ENCODE measurements around the gene TCF12.

Gene TCF12

DNA sequence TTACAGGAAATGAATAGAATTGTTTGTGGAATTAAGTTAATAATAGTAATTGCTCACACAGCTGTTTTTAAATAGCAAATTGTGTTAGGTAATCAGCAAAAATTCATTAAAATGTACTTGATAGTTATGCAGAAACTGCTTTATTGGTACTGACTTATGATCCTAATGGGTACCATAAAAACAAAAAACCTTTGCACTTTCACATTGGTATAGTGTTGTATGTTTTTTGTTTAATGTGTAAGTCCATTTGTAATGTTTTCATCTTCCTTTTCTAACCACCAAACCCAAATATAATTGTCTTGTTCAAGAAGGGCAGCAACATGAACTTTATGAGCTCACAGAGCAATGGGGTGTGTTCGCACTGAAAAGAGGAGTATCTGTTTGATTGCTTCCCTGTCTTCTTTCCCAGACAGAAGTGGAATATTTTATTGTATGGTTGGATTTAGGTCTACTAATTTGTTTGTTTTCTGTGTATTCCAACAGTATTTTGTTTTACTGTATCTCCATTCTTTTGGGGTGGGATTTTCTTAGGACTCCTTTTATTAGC, 135.8 kb downstream of the TCF12 start:
- no peak for DNase-seq

DNA sequence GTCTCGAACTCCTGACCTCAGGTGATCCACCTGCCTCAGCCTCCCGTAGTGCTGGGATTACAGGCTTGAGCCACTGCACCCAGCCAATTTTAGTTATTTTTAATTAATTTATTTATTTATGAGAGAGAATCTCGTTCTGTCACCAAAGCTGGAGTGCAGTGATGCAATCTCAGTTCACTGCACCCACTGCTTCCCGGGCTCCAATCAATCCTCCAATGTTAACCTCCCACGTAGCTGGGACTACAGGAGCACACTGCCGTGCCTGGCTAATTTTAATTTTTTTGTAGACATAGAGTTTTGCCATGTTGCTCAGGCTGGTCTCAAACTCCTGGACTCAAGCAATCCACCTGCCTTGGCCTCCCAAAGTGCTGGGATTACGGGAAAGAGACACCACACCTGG, 137.9 kb downstream of the TCF12 start:
- no peak for DNase-seq

DNA sequence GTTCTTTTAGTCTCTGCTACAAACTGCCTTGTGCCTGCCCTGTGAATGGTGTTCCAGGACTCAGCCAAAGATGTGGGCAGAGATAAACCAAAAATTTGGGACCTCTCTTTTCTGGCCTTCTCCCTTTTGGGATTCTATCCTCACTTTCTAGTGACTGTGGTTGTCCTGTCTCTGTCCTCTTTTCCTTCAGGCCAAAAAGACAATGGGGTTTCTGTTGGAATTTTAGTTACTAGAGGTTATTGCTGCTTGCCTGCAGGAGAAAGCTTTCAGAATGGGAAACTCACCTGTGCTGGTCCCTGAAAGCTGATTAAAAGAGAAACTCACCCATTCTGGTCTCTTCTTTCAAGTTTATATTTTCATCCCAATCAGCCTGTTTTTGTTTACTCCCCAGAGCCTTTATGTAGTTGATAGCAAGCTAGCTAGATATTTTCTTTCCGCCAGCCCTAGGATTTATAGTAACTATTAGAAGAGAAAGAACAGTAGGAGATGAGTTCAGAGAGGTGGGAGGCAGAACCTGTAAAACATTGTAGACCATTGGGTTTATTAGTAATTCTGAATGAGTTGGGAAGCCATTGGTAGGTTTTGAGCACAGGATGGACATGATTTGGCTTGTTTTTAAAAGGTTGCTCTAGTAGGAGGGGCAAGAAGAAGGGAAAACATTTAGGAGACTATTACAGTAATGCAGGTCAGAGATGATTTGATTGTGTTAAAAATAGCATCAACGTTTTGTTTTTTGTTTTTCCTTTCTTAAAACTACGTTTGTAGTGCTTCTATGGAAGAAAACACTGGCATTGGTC, 138.9 kb downstream of the TCF12 start:
- no peak for DNase-seq

DNA sequence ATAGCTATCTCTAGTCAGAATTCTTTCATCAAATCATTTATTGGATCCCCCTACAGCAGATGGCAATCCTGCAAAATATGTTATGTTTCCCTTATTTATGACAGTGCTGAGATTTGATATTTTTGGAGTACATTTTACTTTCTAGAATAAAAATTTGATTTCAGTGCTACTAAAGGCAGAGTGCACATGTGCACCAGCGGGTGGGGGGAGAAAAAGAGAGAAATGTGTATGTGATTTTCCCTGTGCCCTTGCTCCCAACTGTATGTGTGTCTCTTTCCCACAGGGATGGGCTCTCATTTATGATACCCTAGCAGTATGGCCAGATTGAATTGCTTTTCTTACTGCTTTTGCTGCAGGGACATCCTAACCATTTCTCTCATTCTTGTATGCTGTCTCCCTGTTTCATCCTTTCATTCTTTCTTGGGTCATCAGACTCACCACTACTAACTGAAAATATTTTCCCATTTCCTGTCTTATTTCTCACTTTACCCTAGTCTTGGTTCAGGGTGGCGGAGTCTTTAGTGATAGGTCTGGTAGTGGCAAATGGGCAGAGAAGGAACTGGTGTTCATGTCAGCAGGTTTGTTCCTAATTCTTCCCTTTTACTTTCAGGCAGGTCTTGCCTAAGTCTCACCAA, 140.7 kb downstream of the TCF12 start:
- no peak for DNase-seq

DNA sequence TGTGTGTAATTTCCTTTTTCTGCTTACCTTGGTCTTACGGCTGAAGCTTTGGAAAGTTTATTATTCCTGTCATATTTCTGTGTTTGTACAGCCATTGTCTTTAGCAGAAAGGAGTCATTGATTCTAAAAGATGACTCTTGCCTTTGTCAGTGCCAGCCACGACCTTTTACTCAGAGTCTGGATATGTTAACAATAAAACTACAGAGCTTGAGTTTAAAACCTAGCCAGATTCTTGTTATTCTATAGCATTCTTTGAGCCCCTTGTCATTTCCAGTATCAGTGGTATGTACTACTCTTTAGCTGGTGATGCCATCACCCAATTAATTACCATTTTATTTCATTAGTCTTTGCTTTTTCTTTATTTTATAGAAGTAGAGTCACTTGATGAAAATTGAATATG, 142.4 kb downstream of the TCF12 start:
- DNase-seq = no peak

DNA sequence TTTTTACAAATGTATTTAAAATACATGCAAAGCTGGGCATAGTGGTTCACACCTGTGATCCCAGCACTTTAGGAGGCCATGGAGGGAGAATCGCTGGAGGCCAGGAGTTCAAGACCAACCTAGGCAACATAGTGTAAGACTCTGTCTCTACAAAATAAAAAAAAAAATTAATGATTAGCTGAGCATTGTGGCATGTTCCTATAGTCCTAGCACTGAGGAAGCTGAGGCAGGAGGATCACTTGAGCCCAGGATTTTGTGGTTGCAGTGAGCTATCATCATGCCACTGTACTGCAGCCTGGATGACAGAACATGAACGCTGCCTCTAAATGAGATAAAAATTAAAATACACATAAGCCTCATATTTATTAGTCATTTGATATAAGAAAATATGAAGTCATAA, 142.8 kb downstream of the TCF12 start:
- no peak for DNase-seq

DNA sequence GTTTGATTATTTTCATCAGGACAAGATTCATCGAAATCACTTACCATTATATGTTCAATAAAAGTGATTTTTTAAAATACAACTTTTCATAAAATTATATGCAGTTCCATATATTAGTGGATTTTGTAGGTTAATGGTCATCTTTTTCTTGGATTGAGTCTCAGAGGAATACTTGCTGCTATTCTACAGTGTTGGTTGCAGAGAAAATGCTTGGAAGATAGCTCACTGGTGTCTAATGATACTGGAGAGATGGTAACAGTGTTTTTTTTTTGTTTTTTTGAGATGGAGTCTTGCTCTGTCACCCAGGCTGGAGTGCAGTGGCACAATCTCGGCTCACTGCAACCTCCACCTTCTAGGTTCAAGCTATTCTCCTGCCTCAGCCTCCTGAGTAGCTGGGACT, 143.3 kb downstream of the TCF12 start:
- DNase-seq = no peak

DNA sequence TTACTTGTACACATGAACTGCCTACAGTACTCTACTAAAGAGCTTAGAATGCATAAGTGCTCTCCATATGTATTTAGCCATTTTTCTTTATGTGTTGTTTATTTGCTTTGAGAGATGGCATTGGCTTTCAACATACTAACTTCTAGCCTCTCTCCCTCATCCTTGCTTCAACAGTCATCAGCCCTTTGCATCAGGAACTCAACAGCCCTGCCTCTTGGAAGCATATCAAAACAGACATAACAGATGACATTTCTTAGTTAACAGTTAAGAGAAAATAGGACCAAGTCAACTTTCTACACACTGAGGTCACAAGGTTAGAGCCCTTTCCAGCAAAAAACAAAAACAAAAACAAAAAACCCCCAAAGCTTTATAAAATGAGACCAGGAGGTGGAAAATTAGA, 145.6 kb downstream of the TCF12 start:
- DNase-seq = no peak

DNA sequence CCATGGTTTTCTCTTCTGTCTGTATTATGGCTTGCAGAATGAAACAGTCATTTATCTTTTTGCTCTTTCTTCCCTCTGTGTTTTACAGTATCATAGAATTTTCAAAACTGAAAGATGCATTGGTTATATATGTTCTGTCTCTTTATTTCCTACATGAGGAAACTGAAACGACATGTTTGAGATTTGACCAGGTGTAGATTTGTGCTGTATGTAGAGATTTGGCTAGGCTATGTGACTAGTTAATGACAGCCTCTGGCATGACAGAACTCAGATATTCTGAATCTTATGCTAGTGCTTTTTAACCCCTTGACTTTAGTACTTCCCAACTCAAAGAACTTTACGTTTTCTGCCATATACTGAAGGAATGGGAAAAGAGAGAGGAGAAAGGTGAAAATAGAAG, 151.0 kb downstream of the TCF12 start:
- no peak for DNase-seq

DNA sequence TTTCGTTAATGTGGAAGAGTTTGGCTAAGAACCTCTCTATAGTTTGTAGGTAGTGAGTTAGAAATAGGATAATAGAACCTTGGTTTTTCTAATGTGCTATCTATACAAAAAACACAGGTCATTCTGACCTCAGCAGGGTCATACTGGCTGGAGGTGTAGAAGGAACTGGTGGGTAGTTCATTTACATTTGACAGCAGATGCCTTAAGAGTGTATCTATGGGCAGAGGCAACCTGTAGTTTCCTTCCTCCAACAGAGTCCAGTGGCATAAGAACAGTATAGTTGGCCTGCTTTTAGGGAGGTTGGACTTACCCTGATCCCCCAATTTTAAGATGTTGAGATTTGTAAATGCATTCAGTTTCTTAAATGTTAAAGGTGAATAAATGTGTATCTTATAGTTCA, 152.2 kb downstream of the TCF12 start:
- no peak for DNase-seq

DNA sequence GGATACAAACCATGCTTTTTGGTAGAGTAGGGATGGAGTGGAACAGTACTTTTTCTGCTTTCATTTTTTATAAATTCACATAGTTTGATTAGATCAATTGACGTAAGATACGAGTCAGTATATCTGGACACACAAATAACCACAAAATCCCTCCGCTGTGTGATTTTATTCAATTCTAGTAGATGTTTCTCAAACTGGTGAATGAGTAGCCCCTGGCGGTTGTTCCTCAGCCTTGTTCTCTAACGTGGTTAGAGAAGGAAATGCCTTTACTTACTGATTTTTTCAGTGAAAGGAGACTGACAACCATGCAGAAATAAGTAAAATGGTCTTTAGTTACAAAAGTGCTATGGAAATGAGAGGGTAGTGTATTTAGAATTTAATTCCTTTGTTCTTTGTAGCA, 161.0 kb downstream of the TCF12 start:
- DNase-seq = peak; percentile 46 to 59 (median 54)

DNA sequence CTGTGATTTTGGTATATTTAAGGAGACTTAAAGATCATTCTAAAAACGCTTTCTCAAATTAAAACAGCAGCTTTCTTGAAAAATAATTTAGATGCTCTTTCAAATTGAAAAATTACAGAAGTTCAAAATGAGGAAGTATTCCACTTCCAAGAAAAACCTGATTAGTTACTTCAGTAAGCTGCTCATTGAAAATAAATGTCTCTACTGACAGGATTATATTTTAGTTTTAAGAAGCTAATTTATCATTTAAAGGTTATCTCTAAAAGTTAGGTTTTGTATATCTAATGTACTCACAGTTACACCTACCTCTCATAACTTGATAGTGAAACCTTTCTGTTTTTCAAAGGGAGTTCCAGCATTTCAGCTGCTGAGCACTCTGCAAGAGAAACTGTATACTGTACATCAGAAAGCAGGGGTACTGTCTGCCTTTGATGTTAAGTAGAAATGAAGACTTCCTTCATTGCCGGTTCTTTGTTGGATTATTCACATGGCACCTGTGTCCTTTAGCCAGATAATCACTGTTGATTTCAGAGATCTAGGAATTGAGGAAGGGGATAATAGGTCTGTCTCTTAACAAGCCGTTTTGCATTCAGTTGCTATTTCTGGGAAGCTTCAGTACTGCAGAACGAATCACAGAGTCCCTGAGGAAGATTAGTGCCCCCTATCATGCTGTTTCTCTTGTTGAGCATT, 161.6 kb downstream of the TCF12 start:
- peak in 2 of 4 experiments; percentile 53 to 58 for DNase-seq

DNA sequence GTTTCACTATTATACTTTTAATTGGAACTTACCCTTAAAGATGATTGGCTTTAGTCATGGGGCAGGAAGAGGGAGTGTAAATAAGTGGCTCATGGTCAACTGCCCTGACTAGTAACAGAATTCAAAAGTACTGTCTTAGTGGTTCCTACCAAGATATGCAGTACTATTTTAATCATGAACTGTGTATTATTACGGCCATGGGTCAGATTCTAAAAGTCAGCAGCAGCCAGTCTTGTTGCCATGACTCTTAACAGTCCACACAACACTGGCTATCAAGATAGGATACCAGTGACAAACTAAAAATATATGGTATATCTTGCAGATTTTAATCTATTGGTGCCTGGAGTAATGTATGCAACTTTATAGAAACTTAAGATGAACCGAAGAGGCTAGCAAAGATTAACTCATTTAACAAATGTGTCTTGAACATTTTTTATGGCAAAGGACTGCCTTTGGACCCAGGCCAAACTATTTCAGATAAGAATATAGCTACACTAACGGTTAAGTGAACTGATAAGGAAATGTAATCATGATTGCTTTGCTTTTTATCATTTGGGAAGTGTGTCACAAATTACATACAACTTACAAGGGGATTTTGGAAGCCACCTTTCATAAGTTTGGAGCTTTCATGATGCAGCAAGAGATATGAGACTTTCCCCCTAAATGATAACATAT, 163.7 kb downstream of the TCF12 start:
- no peak for DNase-seq

DNA sequence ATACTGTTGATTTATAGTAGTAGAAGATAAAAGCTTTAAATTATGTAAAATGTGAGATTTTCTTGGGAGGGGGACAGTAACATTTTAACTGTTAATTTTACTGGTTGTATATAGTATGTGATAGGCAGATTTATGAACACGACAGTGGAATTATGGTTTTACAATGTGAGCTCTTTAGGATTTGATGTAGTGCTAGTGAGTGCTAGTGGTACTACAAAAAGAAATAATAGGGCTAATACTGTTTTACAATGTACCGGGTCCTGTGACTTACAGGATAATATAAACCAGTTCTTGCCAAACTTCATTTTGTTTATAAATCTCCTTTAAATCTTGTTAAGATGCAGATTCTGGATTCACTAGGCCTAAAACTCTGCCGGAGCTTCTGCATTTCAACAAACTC, 165.7 kb downstream of the TCF12 start:
- DNase-seq = no peak

DNA sequence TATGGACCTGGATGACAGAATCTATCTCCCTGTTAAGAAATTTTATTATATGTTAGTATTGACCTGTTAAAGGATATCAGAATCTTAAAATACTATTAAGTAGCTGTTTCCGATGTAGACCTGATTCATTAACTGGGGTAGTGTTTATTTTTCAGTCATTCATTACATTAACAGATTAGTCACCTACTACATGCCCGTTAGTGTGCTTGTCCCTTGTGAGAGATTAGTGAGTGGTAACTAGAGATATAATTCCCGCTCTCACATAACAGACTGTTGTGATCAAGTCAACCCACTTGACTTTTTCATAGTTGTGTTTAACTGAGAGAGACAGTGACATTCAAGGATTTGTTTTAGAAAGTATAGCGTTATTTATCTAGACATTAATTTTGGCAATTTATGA, 166.8 kb downstream of the TCF12 start:
- DNase-seq = no peak

DNA sequence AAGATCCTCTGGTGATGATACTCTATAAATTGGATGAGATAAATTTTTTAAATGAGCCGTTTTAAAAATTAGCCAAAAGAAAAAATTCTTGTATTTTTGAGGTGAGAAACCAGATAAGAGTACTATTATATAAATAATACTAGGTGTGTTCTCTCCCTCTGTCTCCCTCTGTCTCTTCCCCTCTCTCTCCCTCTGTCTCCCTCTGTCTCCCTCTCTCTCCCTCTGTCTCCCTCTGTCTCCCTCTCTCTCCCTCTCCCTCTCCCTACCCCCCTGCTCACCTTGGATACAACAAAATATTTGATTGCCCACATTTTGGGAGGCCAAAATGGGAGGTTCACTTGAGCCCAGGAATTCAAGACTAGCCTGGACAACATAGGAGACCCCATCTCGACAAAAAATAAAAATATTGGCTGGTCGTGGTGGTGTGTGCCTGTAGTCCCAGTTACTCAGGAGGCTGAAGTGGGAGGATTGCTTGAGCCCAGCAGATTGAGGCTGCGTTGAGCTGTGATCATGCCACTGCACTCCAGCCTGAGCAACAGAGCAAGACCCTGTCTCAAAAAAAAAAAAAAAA, 168.5 kb downstream of the TCF12 start:
- no peak for DNase-seq

DNA sequence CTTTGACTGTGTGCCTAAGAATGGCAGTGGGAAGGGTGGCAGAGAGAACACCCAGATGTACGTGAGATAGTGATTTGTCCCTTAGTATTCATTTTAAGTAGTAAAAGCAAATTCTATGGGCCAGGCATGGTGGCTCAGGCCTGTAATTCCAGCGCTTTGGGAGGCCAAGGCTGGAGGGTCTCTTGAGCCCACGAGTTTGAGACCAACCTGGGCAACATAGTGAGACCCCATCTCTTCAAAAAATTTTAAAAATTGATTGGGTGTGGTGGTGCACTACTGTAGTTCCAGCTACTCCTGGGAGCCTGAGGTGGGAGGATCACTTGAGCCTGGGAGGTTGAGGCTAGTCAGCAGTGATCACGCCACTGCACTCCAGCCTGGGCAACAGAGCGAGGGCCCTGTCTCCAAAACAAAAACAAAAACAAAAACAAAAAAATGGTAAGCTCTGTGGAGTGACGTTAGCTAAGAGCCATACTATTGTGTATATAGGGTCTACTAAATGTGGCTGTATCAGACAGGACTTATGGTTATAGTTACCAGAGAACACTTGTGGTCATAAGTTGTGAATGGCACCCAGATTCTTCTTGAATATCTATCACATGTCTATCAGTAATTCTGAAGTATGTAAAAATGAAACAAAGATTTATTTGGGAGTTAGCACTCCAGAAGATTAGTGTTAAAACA, 171.5 kb downstream of the TCF12 start:
- no peak for DNase-seq

DNA sequence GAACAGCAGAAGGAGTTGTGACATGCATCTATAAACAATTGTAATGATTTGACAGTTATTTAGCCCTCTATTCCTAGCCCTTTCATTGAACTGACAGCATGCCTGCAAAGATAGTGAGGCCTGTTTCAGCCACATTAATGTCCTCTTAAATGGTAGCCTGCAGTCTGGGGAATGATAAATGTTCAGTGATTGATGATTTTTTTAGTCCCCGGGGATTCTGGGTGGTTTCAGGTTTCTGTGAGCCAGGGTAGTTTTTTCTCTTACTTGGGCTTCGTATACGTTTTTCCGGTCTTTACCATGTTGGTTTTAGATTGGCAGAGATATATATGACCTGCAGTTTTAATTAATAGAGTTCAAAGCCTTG, 172.0 kb downstream of the TCF12 start:
- DNase-seq = no peak

DNA sequence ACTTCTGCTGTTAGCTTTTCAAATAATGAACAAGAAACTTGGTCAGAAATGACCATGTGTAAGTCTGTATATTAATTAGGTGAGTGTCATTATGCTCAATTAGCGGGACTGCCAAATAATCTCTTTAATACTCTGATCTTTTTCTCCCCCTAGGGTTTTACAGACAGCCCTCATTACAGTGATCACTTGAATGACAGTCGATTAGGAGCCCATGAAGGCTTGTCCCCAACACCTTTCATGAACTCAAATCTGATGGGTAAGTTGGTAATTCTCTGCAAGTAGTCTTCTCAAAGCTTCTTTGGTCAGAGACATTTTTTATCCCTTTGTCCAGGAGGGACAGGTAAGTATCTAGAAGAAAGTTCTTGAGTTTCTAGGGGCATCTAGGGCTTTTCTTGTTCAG, 173.2 kb downstream of the TCF12 start:
- DNase-seq = no peak

DNA sequence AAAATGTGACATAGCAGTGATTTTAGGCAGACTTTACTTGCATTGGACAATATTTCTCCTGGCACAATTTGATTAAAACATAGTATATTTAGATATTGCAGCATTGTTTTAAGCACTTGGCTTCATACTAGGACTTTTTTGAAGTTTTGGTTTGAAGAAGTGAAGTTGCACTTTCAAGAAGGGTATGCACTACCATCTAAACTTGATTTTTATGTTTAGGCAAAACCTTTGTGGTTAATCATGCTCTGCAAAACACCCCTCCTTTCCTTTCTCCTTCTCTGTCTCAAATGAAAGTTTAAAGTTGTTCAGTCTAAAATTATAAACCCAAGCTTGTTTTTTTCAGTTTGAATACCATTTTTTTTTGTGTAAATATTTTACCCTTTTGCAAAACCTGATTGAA, 173.8 kb downstream of the TCF12 start:
- no peak for DNase-seq

DNA sequence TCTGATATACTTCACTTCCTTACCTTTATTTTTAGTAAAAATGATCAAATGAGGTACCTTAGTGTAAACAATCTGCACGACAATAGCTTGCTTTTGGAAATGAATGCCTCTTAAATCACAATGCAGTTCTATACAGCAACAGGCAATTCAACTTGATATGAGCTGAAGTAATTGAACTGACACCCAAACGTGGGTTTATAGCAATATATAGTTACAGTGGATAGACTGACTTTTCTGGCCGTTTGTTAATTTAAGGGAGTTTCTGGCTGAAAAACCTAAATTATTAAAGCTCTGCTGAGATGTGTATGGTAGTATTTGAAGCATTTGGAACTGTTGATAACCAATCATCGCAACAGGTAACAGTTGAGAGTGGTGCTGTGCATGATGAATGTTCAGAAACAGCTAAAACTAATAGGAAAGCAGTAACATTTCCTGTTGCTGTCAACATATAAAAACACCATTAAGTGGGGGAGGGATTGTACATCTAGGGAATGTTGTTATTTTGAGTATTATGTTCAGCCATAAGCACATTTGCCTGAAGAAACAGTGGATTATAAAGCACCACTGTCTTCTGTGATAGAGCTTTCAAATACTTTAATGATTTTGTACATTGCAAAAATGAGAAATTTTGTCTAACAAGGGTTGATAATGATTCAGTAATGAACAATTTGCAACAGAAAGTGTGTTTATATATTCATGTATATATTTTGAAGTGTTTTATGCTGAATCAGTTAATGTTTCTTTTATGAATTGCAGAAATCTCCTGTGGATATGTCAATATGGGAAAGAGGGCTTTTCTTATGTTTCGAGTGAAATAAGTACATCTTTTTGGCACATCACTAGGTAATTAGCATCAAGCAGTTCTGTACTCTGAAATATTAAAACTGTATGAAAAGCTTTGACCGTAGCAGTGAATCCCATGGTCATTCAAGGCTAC, 176.1 kb downstream of the TCF12 start:
- no peak for DNase-seq

All from suppressor macrophage (primary cell).